GM13976 (cell line): Measurements from ENCODE around the gene UBR3.
"Not testable (repeated sequence)": the region's sequence is repeated elsewhere in the genome, so short reads cannot be mapped to it uniquely, and the experiment has no call there.

ENCODE experiments used
- DNase-seq: peaks from one replicate; pipeline ENCODE4 v3.0.0; 2012; ENCODE audit warnings: low spot score
- in situ Hi-C: fragments of 300-500 bp; cut with MboI; formaldehyde crosslinking; loops from one replicate; pipeline ENCODE4 v1.12.0; 2022; ENCODE audit warnings: low sequenced_read_pairs, mixed read lengths, inconsistent platforms; ENCODE audit not compliant: unreplicated experiment
- TF ChIP-seq, protein P1 (sequence below): IDR thresholded peaks from 2 replicates; pipeline ENCODE4 v1.5.1; 2012; ENCODE audit warnings: borderline replicate concordance, mild to moderate bottlenecking; ENCODE audit not compliant: insufficient read depth; ENCODE audit errors: extremely low read depth, missing control alignments, control extremely low read depth

UBR3 gene

GRCh38 chr2:169853041-169853668 lies 25.9 kb downstream of the UBR3 start:
- TF ChIP-seq, protein P1, sequence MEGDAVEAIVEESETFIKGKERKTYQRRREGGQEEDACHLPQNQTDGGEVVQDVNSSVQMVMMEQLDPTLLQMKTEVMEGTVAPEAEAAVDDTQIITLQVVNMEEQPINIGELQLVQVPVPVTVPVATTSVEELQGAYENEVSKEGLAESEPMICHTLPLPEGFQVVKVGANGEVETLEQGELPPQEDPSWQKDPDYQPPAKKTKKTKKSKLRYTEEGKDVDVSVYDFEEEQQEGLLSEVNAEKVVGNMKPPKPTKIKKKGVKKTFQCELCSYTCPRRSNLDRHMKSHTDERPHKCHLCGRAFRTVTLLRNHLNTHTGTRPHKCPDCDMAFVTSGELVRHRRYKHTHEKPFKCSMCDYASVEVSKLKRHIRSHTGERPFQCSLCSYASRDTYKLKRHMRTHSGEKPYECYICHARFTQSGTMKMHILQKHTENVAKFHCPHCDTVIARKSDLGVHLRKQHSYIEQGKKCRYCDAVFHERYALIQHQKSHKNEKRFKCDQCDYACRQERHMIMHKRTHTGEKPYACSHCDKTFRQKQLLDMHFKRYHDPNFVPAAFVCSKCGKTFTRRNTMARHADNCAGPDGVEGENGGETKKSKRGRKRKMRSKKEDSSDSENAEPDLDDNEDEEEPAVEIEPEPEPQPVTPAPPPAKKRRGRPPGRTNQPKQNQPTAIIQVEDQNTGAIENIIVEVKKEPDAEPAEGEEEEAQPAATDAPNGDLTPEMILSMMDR = no peak
- DNase-seq = no peak
- in situ Hi-C loops = no loop called here

DNA sequence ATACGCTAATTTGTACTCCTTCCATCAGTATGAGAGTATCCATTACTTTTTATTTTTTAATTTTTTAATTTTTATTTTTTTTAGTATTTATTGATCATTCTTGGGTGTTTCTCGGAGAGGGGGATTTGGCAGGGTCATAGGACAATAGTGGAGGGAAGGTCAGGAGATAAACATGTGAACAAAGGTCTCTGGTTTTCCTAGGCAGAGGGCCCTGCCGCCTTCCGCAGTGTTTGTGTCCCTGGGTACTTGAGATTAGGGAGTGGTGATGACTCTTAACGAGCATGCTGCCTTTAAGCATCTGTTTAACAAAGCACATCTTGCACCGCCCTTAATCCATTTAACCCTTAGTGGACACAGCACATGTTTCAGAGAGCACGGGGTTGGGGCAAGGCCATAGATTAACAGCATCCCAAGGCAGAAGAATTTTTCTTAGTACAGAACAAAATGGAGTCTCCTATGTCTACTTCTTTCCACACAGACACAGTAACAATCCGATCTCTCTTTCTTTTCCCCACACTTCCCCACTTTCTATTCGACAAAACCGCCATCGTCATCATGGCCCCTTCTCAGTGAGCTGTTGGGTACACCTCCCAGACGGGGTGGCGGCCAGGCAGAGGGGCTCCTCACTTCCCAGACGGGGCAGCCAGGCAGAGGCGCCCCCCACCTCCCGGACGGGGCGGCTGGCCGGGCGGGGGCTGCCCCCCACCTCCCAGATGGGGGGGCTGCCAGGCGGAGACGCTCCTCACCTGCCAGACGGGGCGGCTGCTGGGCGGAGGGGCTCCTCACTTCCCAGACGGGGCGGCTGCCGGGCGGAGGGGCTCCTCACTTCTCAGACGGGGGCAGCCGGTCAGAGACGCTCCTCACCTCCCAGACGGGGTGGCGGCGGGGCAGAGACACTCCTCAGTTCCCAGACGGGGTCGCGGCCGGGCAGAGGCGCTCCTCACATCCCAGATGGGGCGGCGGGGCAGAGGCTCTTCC lies 28.3 kb downstream of the UBR3 start:
- in situ Hi-C loops, DNase-seq: not testable (repeated sequence)

GRCh38 chr2:169859423-169859822 lies 32.2 kb downstream of the UBR3 start:
- TF ChIP-seq, protein P1 = no peak
- DNase-seq = no peak
- in situ Hi-C loops = no loop called here

- DNase-seq = no peak
- in situ Hi-C loops = no loop called here
- TF ChIP-seq, protein P1 = no peak
Observed at GRCh38 chr2:169860149-169860548, 32.9 kb downstream of the UBR3 start.

DNA sequence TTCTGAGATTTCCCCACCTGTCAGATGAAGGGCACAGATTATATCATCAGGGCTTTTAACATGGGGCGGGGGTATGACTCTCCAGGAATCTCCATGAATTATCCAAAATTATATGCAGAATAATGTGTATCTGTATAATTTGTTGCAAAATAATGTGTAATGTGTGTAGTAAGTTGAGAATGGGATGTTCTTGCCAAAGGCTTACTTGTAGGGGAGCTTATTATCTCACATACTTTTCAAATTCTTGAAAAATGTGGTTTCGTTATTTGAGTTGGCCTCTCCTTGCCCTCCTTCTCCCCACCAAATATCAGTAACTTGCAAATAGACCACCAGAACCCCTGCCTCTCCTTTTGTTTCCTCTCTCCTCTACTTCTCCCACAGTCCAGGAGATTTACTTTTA lies 35.6 kb downstream of the UBR3 start:
- in situ Hi-C loops = no loop called here
- TF ChIP-seq, protein P1 = no peak

GRCh38 chr2:169865492-169865891 lies 38.2 kb downstream of the UBR3 start:
- in situ Hi-C loops = no loop called here
- TF ChIP-seq, protein P1 = no peak
- DNase-seq = no peak

More for the DNA sequence above, 35.6 kb downstream of the UBR3 start:
- no peak for DNase-seq

- in situ Hi-C loops, DNase-seq: not testable (repeated sequence)
Observed at GRCh38 chr2:169866230-169866629, 39.0 kb downstream of the UBR3 start.
